Stromal cell of bone marrow (primary cell): ENCODE data around the gene LIG4.

Experiments used
- DNase-seq: peaks from one replicate; pipeline ENCODE4 v3.0.0-alpha.2; 2012; ENCODE audit warnings: low read depth

LIG4 gene

DNA sequence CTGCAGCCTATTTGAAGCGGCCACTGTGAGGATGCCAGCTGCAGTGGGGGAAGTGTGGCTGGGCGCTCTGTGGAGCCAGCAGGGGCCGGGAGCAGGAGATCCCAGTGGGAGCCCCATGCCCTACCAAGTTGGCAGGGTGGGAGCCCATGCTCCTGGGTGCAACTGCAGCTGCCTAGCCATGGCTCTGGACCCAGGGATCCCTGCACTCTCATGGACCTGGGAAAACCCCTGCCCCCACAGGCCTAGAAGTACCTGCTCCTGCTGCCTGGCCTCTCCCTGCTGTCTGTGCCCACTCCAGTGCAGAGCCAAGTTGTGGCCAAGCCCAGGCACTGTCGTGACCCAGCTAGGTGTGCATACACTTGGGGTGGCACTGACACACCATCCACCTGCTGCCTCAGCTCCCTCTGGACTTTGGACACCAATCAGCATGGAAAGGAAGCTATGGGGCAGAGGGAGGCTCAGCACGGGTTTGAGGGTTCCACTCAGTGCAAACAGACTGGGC lies 20.9 kb downstream of the LIG4 start:
- DNase-seq = no peak

DNA sequence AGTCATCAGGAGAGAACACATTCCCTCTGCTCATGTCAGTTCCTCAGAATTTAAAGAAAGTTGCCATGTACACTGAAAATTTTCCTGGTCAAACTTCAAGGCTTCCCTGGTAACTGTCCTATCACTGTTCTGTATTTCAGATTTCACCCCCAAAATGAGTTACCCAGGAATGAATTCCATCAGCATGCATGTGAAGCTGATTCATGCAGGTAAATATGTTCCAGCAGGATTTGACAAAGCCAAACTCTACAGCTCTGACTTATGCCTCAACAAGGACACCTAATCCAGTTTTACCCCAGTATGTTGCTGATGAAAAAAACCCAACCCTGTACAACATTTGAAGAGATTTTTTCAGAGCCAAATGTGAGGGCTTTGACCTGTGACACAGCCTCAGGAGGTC lies 21.5 kb downstream of the LIG4 start:
- DNase-seq = no peak

DNA sequence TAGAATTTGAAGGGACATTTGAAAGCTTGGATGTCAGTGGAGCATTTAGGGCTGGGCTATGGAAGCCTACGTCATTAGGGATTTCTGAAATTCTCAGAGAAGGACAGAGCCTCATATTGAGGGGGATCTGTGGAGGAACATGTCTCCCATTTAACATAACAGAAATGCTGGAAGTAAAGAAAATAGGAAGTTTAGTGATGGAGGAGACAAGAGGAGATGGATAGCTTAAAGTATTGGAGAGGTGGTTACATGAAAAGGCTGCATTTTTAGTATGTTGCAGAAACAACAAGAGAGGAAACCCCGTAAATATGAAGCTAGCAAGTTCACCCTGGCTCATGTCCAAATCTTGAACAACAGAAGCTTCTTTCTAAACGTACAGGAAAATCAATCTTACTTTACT lies 24.4 kb downstream of the LIG4 start:
- DNase-seq = no peak

DNA sequence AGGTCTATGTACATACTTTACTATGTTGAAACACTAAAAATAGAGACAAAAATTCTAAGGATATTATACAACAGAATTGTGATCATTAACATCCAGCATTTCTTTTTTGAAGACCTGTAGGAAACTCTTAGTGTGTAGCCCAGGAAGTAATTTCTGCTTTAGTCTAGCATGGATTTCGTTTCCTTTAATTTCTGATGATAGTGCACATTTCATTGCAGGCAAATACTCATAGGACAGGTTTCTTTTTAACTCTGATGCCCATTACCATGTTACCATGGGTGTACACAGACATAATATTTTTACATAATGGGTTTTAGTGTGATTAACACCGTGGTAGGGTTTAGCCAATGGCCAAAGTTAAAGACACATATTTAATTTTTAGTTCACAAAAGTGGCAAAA lies 27.1 kb downstream of the LIG4 start:
- no peak for DNase-seq

DNA sequence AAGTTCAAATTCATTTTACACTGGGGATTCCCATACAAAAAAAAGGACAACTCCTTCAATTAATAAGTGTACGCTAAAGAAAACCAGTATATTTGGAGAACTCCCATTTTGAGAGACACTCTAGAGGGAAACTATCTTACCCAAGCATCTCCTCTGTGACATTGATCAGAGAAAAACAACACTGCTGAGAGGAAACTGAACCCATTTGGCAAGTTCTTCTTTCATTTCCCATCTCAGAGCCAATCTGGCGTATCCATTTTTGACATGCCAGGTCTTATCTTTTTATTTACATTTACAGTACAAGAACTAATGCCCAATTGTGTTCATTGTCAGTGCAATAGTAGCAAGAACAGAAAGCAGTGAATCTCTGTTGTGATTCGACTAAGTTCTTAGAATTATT lies 30.1 kb downstream of the LIG4 start:
- no peak for DNase-seq

DNA sequence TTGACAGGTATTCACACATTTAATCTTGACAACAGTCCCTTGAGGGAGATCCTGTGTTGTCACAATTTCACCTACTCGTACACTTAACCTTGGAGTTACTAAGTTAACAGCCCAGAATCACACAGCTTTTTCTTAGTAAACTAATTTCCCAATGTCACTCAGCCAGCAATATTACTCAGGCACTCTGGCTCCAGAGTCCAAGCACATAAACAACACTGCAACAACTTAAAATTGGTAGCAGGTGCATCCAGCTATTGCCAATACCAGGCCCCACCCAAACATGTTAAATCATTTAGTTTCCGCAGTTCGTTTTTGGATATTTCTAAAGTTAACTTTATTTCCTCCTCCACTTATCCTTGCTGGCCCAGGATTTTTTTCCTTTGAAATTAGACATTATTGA lies 32.7 kb downstream of the LIG4 start:
- no peak for DNase-seq

DNA sequence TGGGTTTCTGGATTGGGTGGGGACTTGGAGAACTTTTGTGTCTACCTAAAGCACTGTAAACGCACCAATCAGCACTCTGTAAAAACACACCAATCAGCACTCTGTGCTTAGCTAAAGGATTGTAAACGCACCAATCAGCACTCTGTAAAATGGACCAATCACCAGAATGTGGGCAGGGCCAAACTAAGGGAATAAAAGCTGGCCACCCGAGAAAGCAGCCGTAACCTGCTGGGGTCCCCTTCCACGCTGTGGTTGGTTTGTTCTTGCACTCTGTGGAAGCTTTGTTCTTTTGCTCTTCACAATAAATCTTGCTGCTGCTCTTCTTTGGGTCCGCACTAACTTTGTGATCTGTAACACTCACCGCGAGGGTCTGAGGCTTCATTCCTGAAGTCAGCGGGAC lies 37.3 kb downstream of the LIG4 start:
- no peak for DNase-seq

DNA sequence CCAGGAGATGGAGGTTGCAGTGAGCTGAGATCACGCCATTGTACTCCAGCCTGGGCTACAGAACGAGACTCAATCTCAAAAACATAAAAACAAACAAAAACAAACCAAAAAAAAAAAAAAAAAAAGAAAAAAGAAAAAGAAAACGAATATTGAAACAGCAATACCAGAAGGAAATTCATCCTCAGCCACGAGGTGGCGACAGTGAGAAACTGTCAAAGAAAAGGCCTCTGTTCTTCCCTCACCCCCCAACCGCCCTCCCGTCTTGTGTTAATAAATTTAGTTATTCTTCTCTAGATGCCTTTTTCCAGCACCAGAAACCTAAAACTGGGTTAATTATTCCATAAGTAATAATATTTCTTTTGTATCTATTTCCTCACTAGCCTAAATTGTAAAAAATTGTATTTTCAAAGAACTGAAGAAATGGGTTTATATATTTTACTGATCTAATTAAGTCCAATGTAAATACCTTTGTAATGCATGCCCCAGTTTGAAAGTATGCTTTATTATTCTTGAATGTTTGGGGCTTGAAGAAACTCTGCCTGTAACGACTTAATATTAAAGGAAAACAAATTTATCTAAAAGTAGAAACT lies 38.6 kb downstream of the LIG4 start:
- DNase-seq = no peak

DNA sequence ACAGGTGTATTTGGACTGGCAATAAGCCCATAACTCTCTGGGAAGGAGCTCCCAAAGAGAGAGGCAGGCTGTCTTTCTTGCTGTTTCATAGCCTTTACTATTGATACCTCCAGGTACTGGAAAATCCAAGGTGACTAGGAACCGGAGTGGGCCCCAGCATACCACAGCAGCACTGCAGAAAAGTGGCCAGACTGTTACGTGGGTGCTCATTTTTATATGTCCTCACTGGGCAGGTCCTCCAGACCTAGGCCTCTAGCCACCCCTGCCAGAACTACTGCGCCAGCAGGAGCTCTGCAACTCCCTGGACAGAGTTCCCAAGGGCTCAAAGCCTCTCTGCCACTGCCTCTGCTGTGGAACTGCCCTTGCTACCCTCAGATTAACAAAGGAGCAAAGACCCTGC lies 46.4 kb downstream of the LIG4 start:
- no peak for DNase-seq

DNA sequence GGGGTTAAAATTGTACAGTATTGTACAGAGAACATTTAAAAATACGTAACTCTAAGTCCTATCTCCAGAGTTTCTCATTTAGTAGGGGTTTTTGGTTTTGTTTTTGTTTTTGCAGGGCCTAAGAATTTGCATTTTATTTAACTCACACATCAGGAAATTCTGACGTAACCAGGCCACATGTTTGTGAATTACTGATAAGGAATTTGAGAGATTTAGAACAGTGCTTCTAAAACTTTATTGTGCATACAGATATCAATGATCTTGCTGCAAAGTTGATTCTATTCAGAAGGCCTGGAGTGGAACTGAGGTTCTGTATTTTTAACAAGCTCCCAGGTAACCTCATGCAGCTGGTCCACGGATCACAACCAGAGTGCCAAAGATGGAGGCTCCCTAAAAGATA lies 49.3 kb downstream of the LIG4 start:
- DNase-seq = no peak

DNA sequence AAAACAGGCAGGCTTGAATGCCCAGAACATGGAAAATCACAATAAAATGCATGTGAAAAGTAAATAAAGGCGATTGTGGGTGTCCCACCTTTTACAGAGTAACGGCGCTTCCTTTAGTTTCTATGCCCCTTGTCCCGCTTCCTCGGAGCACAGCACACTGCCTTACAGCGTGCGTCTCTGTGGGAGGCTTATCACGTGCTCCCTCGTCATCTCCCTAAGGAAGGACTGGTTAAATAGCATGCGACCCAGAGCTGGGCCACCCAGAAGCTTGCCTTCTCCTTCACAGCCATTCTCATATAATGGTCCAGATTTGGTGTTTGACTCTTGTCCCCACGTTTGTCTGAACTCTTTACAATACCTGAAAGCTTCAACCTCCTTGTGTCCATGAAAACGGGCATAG lies 56.6 kb downstream of the LIG4 start:
- DNase-seq = no peak
